NCI-H128 (cell line): ENCODE measurements around the gene DPP8.
"Not testable (repeated sequence)": the region's sequence is repeated elsewhere in the genome, so short reads cannot be mapped to it uniquely, and the experiment has no call there.

ENCODE experiments used
- DNase-seq: peaks from one replicate; lab custom pipeline; 2025; ENCODE audit not compliant: unreplicated experiment; lab: John Stamatoyannopoulos, UW

DPP8 gene

DNA sequence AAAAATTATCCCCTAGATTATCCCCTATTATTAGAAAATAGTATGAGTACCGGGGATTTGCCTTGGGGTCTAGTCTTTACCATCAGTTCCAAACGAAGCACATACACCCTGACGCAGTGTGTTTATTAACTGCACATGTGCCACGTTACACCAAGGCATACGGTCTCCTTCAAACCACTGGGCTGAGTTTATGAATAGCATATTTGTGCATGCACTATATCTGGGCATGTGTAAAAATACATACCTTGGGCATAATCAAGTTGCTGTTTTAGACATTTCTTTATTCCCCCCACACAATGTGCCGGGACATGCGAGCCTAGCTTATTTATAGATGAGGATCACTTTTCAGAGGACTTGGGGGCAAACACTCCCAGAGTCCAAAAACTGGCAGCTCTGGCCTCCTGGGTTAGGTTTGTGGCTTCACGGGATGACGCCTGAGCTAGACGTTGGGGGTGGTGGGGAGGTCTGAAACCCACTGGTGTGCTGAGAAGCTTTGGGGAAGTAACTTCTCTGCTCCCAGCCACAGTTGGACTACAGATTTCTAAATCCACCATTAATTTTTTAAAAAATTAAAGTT lies 111.0 kb downstream of the DPP8 start:
- no peak for DNase-seq

DNA sequence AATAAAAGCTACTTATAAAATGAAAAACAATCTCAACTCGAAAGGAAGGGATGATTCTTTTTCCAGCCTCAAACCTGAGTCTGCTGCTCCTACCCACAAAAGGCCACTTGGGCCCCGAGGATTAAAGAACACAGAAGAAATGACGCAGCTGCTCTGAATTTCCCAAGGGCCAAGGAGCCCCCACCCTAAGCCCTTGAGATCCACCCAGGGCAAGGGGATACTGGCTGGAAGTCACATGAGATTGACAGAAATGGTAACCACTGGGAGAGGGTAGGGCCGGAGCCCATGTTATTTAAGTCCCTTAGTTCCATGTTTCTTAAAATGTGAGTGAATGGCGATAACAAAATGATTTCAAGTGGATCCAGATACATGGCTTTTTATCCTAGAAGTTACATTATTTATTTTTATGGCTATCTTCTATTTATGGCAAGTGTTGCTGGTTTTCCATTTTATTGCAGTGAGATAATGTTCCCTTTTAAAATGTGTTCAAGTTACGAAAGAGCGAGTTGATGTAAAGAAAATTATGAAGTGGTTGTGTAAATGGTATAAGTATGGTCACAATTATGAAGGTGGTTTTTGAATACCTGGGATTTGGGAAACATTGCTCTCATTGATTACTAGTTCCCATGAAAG lies 111.6 kb downstream of the DPP8 start:
- no peak for DNase-seq

DNA sequence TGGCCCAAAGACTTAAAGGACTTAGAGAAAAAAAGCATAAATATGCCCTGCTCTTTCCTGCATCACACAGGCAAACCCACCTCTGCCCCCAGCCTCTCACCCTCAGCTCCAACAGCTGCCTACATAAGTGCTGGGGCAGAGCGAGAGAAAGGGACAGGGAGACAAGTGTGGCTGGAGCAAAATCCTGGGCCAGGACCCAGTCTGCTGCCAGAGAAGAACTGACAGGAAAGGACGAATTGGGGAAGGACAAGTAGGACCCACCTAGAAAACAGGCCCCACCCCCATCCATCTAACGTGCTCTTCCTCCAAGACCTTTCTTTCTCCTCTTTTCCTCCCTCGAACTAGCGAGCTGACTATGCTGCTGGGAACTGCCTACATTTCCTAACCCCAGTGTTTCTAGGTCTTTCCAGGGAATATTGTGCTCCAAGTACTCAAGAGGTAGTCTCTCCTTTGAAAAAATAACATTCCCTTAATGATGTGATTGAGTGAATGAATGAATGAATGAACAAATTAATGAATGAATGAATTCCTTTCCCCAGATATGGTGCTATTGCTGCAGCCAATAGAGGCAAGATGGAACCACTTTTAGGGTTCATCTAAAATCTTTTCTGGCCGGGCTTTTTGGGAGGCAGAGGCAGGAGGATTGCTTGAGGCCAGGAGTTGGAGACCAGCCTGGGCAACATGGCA lies 113.2 kb downstream of the DPP8 start:
- DNase-seq = no peak

DNA sequence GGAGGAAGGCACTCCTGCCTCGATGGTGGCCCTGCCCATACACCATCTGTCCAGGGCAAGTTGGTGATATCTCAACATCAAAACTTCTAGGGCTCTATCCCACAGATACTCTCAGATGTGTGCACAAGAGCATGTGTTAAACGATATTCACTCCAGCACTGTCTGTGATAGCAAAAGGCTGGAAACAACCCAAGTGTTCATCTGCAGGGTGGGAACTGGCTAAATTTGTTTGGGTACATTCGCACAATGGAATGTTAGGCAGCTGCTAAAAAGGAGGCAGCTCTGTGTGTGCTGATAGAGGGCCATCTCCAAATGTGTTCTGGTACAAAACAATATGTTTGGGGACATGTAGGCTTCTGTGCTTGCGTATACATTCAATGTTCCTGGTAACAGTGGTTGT lies 114.5 kb downstream of the DPP8 start:
- DNase-seq = no peak

DNA sequence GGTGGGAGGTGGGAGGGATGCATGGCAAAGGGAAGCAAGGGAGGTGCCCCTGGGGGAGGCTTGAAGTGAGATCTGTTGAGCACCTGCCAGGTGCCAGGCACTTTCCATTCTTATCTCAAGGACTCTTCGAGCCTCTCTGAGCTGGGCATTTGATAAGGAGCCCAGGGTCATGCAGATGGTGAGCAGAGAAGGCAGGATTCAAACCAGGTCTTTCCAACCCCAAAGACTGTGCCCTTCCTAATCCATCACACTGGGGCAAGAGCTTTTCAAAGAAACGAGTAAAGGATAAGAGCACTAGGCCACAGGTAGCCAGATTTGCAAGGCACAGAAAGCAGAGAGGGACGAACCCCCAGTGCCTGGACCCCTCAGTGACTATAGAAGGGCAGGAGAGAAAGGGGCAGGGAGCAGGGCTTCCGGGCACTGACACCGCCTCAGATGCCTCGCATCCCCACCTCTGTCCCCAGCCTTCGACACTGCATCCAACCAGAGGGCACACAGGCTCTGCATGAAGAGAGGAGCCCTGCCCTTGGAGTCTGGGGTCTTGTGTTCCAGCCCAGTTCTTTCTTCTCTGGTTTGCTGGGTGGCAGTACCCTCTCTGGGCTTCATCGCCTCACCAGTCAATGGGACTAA lies 115.8 kb downstream of the DPP8 start:
- DNase-seq = no peak

DNA sequence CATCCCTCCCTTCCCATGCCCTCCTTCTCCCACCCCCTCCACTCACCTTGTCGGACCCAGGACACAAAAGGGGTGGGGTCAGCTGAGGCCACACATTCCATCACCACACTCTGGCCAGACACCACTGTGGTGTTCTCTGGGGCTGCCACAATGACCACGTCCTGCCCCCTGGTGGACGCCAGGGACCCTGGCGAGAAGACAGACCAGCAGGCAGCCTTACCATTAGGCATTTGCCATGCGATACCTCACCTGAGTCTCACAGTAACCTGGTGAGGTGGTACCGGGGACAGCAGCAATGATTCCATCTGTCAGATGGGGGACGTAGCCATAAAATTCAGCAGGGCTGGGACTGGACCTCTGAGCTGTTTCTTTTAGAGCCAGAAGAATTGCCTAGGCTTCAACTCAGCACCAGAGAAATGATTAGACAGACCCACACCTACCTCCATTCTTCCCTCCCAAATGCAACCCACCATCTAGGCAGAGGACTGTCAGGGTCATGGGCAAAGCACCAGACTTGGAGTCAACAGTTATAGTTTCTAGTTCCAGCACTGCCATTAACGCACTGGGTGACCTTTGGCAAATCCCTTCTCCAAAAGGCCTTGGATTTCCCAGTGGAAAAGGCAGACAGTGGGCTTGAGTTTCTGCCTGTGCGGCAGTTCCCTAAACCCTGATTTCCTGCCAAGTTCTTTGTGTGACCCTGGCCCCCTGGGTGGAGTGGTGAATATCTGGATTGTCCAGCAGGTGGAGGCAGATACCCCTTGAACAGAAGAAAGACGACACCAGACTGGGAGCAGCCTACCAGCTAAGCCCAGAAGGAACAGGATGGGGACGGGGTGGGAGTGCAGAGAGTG lies 116.5 kb downstream of the DPP8 start:
- DNase-seq = peak; percentile 61

DNA sequence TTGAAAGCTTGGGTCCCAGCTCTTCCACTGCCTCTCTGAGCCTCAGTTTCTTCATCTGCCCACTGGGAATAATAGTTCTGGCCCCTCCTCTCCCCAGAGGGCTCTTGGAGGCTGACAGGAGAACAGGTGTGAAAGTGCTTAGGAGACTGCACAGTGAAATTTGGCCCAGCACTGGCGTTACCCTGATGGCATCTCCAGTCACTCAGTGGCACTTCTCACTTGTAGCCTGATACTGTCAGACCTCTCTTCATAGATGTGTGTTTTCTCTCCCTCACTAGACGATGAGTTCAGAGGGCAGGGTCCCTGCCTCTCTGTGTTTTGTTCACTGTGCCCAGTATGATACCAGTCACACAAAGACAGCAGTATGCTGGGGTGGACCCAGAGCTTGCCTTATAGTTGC lies 117.5 kb downstream of the DPP8 start:
- no peak for DNase-seq

DNA sequence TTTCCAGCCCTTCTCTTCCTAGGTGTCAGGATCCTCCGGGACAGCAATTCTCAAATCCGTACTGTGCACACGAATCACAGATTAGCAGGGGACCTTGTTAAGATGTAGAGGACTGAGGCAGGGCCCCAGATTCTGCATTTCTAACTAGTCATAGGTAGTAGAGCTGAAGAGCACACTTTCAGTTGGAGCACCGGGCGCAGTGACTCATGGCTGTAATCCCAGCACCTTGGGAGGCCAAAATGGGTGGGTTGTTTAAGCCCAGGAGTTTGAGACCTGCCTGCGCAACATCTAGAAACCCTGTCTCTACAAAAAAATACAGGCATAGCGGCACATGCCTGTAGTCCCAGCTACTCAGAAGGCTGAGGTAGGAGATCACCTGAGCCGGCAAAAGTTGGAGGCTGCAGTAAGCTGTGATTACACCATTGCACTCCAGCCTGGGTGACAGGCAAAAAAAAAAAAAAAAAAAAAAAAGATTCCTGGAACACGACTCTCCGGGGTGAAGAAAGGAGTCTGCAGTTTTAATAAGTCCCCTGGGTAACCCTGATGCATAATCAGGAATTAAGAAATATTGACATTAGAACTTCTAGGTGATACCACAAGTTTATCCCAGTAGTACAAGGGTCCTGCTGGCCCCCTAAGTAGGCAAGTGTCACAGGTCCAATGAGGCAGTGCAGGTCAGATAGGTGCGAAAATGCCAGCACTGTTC lies 118.3 kb downstream of the DPP8 start:
- no peak for DNase-seq

DNA sequence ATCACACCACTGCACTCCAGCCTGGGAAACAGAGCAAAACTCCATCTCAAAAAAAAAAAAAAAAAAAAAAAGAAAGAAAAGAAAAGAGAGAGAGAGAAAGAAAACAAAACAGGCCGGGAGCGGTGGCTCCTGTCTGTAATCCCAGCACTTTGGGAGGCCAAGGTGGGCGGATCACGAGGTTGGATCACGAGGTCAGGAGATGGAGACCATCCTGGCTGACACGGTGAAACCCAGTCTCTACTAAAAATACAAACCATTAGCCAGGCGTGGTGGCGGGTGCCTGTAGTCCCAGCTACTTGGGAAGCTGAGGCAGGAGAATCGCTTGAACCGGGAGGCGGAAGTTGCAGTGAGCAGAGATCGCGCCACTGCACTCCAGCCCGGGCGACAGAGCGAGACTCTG lies 119.0 kb downstream of the DPP8 start:
- not testable (repeated sequence) for DNase-seq

DNA sequence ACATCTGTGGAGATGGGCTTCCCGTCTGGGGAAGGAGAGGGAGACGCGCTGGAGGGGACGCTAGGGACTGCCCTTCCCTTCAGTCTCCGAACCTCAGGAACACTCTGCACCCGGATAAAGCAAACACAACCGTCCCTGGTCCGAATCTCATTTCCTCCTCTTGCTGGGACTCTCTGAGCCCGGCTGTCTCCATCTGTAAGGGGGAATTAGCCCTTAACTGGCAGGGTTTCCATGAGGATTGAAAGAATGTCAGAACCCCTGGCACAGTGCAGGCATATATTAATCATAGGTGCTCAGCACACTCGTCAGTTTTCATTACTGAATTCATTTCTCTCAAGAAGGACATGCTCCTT lies 120.5 kb downstream of the DPP8 start:
- DNase-seq = no peak

DNA sequence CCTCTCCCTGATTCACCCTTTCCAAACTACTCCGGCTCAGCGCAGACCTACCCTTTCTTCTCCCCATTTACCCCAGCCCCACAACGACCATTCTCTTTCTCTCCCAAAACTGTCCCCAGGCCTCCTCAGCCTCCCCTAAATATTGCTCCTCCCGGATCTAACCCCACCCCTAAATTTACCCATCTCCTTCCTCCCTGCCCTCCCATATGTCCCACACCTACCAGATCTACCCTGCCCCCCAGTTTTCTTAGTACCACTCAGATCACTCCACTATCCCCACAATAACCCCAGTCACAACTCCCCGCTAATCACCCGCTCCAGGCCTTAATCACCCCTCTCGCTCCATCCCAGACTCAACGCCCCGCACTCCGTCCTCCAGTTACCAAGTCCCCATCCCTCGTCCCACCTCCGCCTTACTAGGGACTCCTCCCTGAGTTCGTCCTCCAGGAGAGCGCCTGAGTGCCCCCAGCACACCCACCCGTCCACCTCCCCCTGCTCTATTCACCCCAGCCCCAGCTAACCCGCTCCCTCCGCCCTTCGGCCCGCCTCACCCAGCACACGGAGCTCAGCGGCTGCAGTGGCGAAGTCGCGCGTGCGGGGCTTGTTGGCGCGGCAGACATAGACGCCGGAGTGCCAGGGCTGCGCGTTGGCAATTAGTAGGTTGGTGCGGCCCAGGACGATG lies 121.1 kb downstream of the DPP8 start:
- no peak for DNase-seq

DNA sequence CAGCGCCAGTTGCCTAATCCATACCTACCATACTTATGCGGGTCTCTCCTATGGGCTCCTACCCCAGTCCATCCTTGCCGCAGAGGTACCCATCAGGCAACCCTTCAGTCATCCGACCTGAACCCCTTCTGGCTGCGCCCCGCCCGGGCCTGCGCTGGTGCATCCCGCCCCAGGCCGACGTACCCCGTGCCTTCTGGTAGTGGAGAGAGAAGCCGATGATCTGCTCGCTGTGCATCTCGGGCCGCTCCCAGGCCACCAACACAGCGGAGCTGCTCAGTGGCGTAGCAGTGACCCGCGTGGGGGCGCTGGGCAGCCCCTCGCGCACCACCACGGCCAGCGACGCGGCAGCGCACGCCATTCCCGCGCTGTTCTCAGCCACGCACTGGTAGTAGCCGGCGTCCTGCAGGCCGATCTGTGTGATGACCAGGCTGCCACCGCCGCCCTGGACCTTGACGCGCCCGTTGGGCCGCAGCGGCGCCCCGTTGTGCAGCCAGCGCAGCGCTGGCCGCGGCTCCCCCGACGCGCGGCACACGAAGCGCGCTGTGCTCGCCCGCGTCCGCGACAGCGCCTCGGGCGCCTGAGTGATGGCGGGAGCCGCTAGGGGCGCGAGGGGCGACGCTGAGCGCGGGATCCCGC lies 121.8 kb downstream of the DPP8 start:
- no peak for DNase-seq

DNA sequence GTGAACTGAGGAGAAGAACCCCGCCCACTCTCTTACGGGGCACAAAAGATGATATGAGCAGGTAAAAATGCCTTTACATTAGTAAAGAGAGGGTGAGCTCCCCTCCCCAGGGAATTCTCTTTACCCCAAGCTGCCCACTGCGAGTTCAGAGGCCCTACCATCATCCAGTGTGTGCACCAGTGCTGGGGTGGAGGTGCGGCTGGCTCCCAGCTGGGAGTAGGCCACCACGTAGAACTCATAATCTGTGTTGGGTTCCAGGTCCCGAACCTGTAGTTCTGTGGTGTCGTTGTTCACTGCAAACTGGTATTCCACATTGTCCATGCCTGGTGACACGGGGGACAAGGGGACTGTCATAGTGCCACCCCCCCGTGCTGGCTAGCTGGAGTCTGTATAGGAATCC lies 122.6 kb downstream of the DPP8 start:
- DNase-seq = no peak

DNA sequence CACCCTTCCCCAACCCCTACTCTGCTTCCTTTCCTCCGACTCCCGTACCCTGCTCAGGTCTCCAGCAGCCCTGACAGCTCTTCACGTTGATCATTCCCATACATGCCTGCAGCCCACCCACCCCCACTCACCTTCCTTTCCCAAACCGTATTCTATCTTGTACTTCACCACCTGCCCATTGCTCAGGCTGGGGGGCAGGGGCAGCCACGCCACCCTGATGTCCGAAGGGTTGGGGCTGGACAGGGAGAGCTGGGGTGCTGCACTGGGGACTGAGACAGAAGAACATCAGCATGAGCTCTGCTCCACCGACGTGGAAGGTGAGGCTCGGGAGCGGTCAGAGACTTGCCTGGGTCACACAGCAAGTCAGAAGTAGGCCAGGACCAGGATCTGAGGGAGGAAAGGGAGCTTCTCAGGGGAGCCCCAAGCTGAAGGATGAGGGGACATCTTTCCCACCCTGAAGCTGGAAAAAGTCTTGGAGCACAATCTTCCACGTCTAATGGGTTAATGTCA lies 123.2 kb downstream of the DPP8 start:
- no peak for DNase-seq

DNA sequence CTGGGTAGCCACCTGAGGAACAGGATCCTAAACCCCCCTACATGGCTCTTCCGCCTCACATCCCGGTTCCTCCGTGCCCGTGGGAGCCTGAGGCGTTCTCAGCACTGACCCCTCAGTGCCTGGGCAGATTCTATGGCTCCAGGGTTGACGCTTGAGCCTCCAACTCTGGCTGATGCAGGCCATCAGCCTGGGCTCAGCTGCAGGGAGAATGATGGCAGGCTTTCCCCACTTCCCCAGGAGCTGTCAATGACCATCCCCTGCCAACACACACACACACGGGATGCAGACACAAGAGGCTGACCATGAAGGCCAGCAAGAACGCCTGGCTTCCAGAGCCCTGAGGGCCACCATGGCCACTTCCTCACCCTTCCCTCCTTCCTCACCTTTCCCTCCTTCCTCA lies 123.9 kb downstream of the DPP8 start:
- DNase-seq = no peak

DNA sequence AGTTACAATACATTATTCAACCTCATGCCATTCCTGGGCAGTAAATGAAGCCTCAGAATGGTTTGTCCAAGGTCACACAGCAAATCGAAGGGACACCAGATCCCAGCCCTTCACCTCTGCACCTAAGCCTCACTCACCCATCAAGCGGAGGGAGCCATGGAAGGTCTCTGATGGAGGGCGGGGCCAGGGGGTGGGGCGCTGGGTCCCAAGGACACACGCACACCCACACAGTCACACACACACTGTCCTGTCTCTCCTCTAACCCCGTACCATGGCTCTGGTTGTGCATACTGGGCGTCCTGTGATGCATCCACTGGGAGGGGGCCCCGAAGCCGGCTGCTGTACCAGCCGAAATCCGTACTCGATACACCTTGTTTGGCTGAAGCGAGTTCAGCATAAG lies 124.4 kb downstream of the DPP8 start:
- no peak for DNase-seq
